Fibroblast of lung (primary cell): ENCODE measurements around the gene STARD13. TPM values are rescaled to one million over a fixed set of nuclear protein-coding genes. Genes with fewer than 3 reads are reported as not detected.

ENCODE experiments used
- DNase-seq, 2 donors: peaks; one replicate each; pipeline versions ENCODE4 v3.0.0 to v3.0.0-alpha.2; 2010; ENCODE audit warnings: low read depth in 2 of 2
- H2AFZ ChIP-seq: 2 replicates; pipeline ENCODE4 v1.5.1; 2012; ENCODE audit warnings: low read length, control low read depth, inconsistent platforms
- H3K27ac ChIP-seq: 2 replicates; pipeline ENCODE4 v1.5.1; 2011; ENCODE audit warnings: low read length, control low read depth; ENCODE audit not compliant: insufficient read depth
- H3K27me3 ChIP-seq: 2 replicates; pipeline ENCODE4 v1.5.1; 2011; ENCODE audit warnings: mild to moderate bottlenecking, low read length; ENCODE audit not compliant: control insufficient read depth, insufficient read depth
- H3K36me3 ChIP-seq: 2 replicates; pipeline ENCODE4 v1.5.1; 2011; ENCODE audit warnings: low read length; ENCODE audit not compliant: control insufficient read depth, insufficient read depth
- H3K4me1 ChIP-seq: 2 replicates; pipeline ENCODE4 v1.5.1; 2011; ENCODE audit warnings: low read length; ENCODE audit not compliant: control insufficient read depth, insufficient read depth; ENCODE audit errors: extremely low read depth
- H3K4me2 ChIP-seq: 2 replicates; pipeline ENCODE4 v1.5.1; 2011; ENCODE audit warnings: low read length, control low read depth; ENCODE audit not compliant: insufficient read depth; ENCODE audit errors: extremely low read depth
- H3K4me3 ChIP-seq, 4 experiments: fragments of 200-600 bp in 1 of 4; sonication (generic) in 1 of 4; replicated peaks in 1 of 4; 2 replicates each; pipeline ENCODE4 v1.5.1; 2011 to 2016; ENCODE audit warnings: low read length in 4 of 4, low read depth in 3 of 4, mild to moderate bottlenecking in 3 of 4, control low read depth in 2 of 4, inconsistent platforms in 1 of 4, mixed read lengths in 1 of 4; ENCODE audit not compliant: insufficient read depth in 1 of 4; ENCODE audit errors: control extremely low read depth in 1 of 4
- H3K79me2 ChIP-seq: 2 replicates; pipeline ENCODE4 v1.5.1; 2012; ENCODE audit warnings: mild to moderate bottlenecking, low read length, inconsistent platforms; ENCODE audit not compliant: control insufficient read depth, insufficient read depth
- H3K9ac ChIP-seq: 2 replicates; pipeline ENCODE4 v1.5.1; 2011; ENCODE audit warnings: mild to moderate bottlenecking, low read length, control low read depth; ENCODE audit not compliant: insufficient read depth
- H3K9me3 ChIP-seq: 2 replicates; pipeline ENCODE4 v1.5.1; 2012; ENCODE audit warnings: low read depth, low read length; ENCODE audit not compliant: control insufficient read depth, insufficient read depth
- H4K20me1 ChIP-seq: 2 replicates; pipeline ENCODE4 v1.5.1; 2011; ENCODE audit warnings: low read length; ENCODE audit not compliant: control insufficient read depth, insufficient read depth; ENCODE audit errors: extremely low read depth
- EZH2 ChIP-seq: IDR thresholded peaks from 2 replicates; pipeline ENCODE4 v1.5.1; 2012; ENCODE audit warnings: low read length, control low read depth, mild to moderate bottlenecking; ENCODE audit errors: missing control alignments
- polyA plus RNA-seq, 2 donors: library from polyadenylated mRNA; depleted of rRNA in 1 of 2; stranded (reverse) in 1 of 2; unstranded in 1 of 2; fragments of >200 nt; gene quantifications; 2 replicates each; pipeline ENCODE4 v1.2.1, GENCODE V29; 2011 to 2012; ENCODE audit warnings: missing spikeins in 1 of 2
- total RNA-seq: library from RNA; depleted of rRNA; stranded (reverse); fragments of >200 nt; gene quantifications from 2 replicates; pipeline ENCODE4 v1.2.1, GENCODE V29; 2014
- TF ChIP-seq, protein P1 (sequence below), 2 donors: IDR thresholded peaks in 1 of 2; conservative IDR thresholded peaks in 1 of 2; 1 replicate in 1 of 2; 2 replicates in 1 of 2; pipeline ENCODE4 v1.5.1; 2011 to 2012; ENCODE audit warnings: low read length in 2 of 2, control low read depth in 1 of 2, inconsistent platforms in 1 of 2, low read depth in 1 of 2, mild to moderate bottlenecking in 1 of 2

The STARD13 gene
- total and polyA plus RNA-seq, 2 donors (not counting 1 experiment from before 2014, with no cell fraction given): 25.2 to 44.6 TPM

DNA sequence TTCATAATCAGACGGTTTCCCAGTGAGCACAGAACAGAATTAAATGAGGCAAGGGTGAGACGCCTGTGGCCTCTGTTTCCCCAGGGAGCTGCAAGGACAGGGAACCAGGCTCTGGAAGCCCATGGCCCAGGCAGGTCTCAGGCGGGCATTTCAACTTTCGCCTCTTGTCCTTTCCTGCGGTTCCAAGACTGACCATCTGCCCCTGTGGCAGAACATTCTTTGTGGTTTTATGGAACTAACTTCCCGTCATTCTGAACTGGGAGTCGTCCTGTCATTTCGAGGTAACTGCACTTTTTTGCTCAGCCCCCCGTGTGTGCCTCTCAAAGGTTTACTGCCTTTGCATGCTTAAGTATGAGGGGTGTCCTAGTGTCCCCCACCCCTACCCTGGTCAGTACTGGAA is 198.5 kb downstream of the STARD13 start:
- Histone ChIP-seq H4K20me1 (no peaks in the 10 kb centered on the region), H3K27ac (no peak overlapping the region), H3K4me3 (no peak overlapping the region), H3K4me1 (no peaks in the 10 kb centered on the region), H3K4me2 (no peak overlapping the region), H3K9me3 (no peaks in the 10 kb centered on the region), H3K79me2 (no peaks in the 10 kb centered on the region), H3K27me3 (no peaks in the 10 kb centered on the region), H3K9ac (no peak overlapping the region), H3K36me3 (no peaks in the 10 kb centered on the region), H2AFZ (no peak overlapping the region)
- no peak for TF ChIP-seq EZH2
- TF ChIP-seq, protein P1, sequence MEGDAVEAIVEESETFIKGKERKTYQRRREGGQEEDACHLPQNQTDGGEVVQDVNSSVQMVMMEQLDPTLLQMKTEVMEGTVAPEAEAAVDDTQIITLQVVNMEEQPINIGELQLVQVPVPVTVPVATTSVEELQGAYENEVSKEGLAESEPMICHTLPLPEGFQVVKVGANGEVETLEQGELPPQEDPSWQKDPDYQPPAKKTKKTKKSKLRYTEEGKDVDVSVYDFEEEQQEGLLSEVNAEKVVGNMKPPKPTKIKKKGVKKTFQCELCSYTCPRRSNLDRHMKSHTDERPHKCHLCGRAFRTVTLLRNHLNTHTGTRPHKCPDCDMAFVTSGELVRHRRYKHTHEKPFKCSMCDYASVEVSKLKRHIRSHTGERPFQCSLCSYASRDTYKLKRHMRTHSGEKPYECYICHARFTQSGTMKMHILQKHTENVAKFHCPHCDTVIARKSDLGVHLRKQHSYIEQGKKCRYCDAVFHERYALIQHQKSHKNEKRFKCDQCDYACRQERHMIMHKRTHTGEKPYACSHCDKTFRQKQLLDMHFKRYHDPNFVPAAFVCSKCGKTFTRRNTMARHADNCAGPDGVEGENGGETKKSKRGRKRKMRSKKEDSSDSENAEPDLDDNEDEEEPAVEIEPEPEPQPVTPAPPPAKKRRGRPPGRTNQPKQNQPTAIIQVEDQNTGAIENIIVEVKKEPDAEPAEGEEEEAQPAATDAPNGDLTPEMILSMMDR (conservative IDR thresholded peaks at IDR 0.05 in 1 of 2, IDR thresholded peaks at IDR 0.05 in 1 of 2; ENCODE audit: low read depth in 1 of 2, low read length in 2 of 2): no peak
- peak; percentile 15 to 69 for DNase-seq

- Histone ChIP-seq H3K4me3 (no peak overlapping the region), H3K27ac (no peak overlapping the region), H3K79me2 (no peaks in the 10 kb centered on the region), H3K27me3 (no peaks in the 10 kb centered on the region), H2AFZ (no peak overlapping the region), H3K4me2 (no peak overlapping the region), H3K9ac (no peak overlapping the region), H3K4me1 (no peaks in the 10 kb centered on the region), H3K9me3 (no peaks in the 10 kb centered on the region), H4K20me1 (no peaks in the 10 kb centered on the region), H3K36me3 (no peaks in the 10 kb centered on the region)
- no peak for TF ChIP-seq EZH2
- TF ChIP-seq, protein P1 (conservative IDR thresholded peaks at IDR 0.05 in 1 of 2, IDR thresholded peaks at IDR 0.05 in 1 of 2; ENCODE audit: low read depth in 1 of 2, low read length in 2 of 2): no peak
- DNase-seq: no peak
Observed at GRCh38 chr13:33083054-33083453, 202.5 kb downstream of the STARD13 start.

GRCh38 chr13:33081666-33082065 is 203.9 kb downstream of the STARD13 start:
- no peaks in the 10 kb centered on the region for H3K79me2 ChIP-seq
- no peaks in the 10 kb centered on the region for H3K36me3 ChIP-seq
- H3K27ac ChIP-seq: no peak overlapping the region
- H2AFZ ChIP-seq: no peak overlapping the region
- H4K20me1 ChIP-seq: no peaks in the 10 kb centered on the region
- no peak overlapping the region for H3K9ac ChIP-seq
- TF ChIP-seq, protein P1 (conservative IDR thresholded peaks at IDR 0.05 in 1 of 2, IDR thresholded peaks at IDR 0.05 in 1 of 2; ENCODE audit: low read depth in 1 of 2, low read length in 2 of 2): no peak
- no peak for TF ChIP-seq EZH2
- H3K4me2 ChIP-seq: no peak overlapping the region
- no peak overlapping the region for H3K4me3 ChIP-seq
- no peak for DNase-seq
- no peaks in the 10 kb centered on the region for H3K4me1 ChIP-seq
- no peaks in the 10 kb centered on the region for H3K27me3 ChIP-seq
- no peaks in the 10 kb centered on the region for H3K9me3 ChIP-seq
